A673 (cell line): ENCODE data around the gene SORL1.

Experiments
- CTCF ChIP-seq: fragments of 300-800, 200-600 bp; sonication (generic); conservative IDR thresholded peaks from 2 replicates; pipeline ENCODE4 v1.5.1; 2017; ENCODE audit warnings: low read depth, mild to moderate bottlenecking, antibody characterized with exemption, low read length, moderate library complexity, mixed read lengths
- EZH2 ChIP-seq: fragments of 200-600 bp; sonication (generic); IDR thresholded peaks from 2 replicates; pipeline ENCODE4 v1.6.1; 2017; ENCODE audit warnings: borderline replicate concordance, low read depth, mild to moderate bottlenecking, mixed read lengths, antibody characterized with exemption, low read length; ENCODE audit not compliant: poor library complexity, severe bottlenecking

- TF ChIP-seq CTCF (no peak), EZH2 (no peak)
Measured at GRCh38 chr11:121581607-121582006, 129.5 kb downstream of the SORL1 start.
